H9 (cell line): ENCODE measurements around the gene FAM184A. TPM values are rescaled to one million over a fixed set of nuclear protein-coding genes. Genes with fewer than 3 reads are reported as not detected.

Experiments used
- DNase-seq: peaks from one replicate; pipeline ENCODE4 v3.0.0-alpha.2; 2017
- H2AFZ ChIP-seq: one replicate; pipeline ENCODE4 v1.6.1; 2013; ENCODE audit warnings: mild to moderate bottlenecking, low read length, control low read depth, moderate library complexity
- H2AK5ac ChIP-seq: 2 replicates; pipeline ENCODE4 v1.6.1; 2013; ENCODE audit warnings: low read length, control low read depth, mixed read lengths; ENCODE audit not compliant: insufficient read length
- H2BK120ac ChIP-seq: one replicate; pipeline ENCODE4 v1.6.1; 2013; ENCODE audit warnings: low read depth, mild to moderate bottlenecking, low read length, control low read depth, inconsistent platforms; ENCODE audit not compliant: poor library complexity, severe bottlenecking
- H2BK12ac ChIP-seq: 2 replicates; pipeline ENCODE4 v1.6.1; 2013; ENCODE audit warnings: low read length, control low read depth, mixed read lengths, low read depth; ENCODE audit not compliant: insufficient read length
- H2BK15ac ChIP-seq: 2 replicates; pipeline ENCODE4 v1.6.1; 2013; ENCODE audit warnings: low read depth, low read length, control low read depth
- H2BK20ac ChIP-seq: one replicate; pipeline ENCODE4 v1.6.1; 2013; ENCODE audit warnings: low read depth, mild to moderate bottlenecking, low read length, control low read depth, inconsistent platforms; ENCODE audit not compliant: poor library complexity, severe bottlenecking
- H2BK5ac ChIP-seq: 2 replicates; pipeline ENCODE4 v1.6.1; 2013; ENCODE audit warnings: low read length, control low read depth, mixed read lengths; ENCODE audit not compliant: insufficient read length
- H3K14ac ChIP-seq: 2 replicates; pipeline ENCODE4 v1.6.1; 2013; ENCODE audit warnings: low read length, control low read depth; ENCODE audit not compliant: insufficient read depth
- H3K18ac ChIP-seq: 2 replicates; pipeline ENCODE4 v1.6.1; 2013; ENCODE audit warnings: low read depth, mild to moderate bottlenecking, mixed read lengths, low read length, control low read depth; ENCODE audit not compliant: insufficient read length
- H3K23ac ChIP-seq: 2 replicates; pipeline ENCODE4 v1.6.1; 2013; ENCODE audit warnings: low read length, control low read depth, mixed read lengths, low read depth; ENCODE audit not compliant: insufficient read length
- H3K23me2 ChIP-seq: 2 replicates; pipeline ENCODE4 v1.6.1; 2013; ENCODE audit warnings: low read depth, mild to moderate bottlenecking, mixed read lengths, low read length, control low read depth; ENCODE audit not compliant: insufficient read length, poor library complexity, severe bottlenecking
- H3K27ac ChIP-seq: 2 replicates; pipeline ENCODE4 v1.5.1; 2013; ENCODE audit warnings: low read length, control low read depth, mixed read lengths, low read depth; ENCODE audit not compliant: insufficient read length
- H3K27me3 ChIP-seq: 2 replicates; pipeline ENCODE4 v1.6.1; 2013; ENCODE audit warnings: low read length, control low read depth, inconsistent platforms; ENCODE audit not compliant: insufficient read depth
- H3K4ac ChIP-seq: 2 replicates; pipeline ENCODE4 v1.6.1; 2013; ENCODE audit warnings: low read depth, mild to moderate bottlenecking, control low read depth, inconsistent platforms, low read length, moderate library complexity
- H3K4me1 ChIP-seq: 2 replicates; pipeline ENCODE4 v1.6.1; 2013; ENCODE audit warnings: low read length, control low read depth, inconsistent platforms; ENCODE audit not compliant: insufficient read depth
- H3K4me2 ChIP-seq: 2 replicates; pipeline ENCODE4 v1.6.1; 2013; ENCODE audit warnings: low read length, control low read depth, mixed read lengths; ENCODE audit not compliant: insufficient read length, insufficient read depth
- H3K56ac ChIP-seq: 2 replicates; pipeline ENCODE4 v1.6.1; 2013; ENCODE audit warnings: low read depth, mild to moderate bottlenecking, mixed read lengths, low read length, control low read depth; ENCODE audit not compliant: insufficient read length
- H3K79me1 ChIP-seq: 2 replicates; pipeline ENCODE4 v1.6.1; 2013; ENCODE audit warnings: low read depth, mild to moderate bottlenecking, moderate library complexity, low read length, control low read depth, inconsistent platforms; ENCODE audit not compliant: insufficient read depth, poor library complexity, severe bottlenecking
- H3K79me2 ChIP-seq: 2 replicates; pipeline ENCODE4 v1.6.1; 2013; ENCODE audit warnings: low read length, control low read depth, inconsistent platforms; ENCODE audit not compliant: insufficient read depth
- H3K9ac ChIP-seq: 2 replicates; pipeline ENCODE4 v1.6.1; 2013; ENCODE audit warnings: low read length, control low read depth, mixed read lengths; ENCODE audit not compliant: insufficient read length; ENCODE audit errors: extremely low read depth
- H3K9me3 ChIP-seq: one replicate; pipeline ENCODE4 v1.6.1; 2013; ENCODE audit warnings: low read depth, low read length, inconsistent platforms; ENCODE audit not compliant: control insufficient read depth
- H3T11ph ChIP-seq: one replicate; pipeline ENCODE4 v1.6.1; 2013; ENCODE audit warnings: mild to moderate bottlenecking, low read length, control low read depth, inconsistent platforms
- H4K20me1 ChIP-seq: one replicate; pipeline ENCODE4 v1.6.1; 2013; ENCODE audit not compliant: control insufficient read depth, insufficient read length, insufficient read depth
- H4K5ac ChIP-seq: 2 replicates; pipeline ENCODE4 v1.6.1; 2013; ENCODE audit warnings: low read depth, mild to moderate bottlenecking, mixed read lengths, low read length, control low read depth; ENCODE audit not compliant: insufficient read length
- H4K8ac ChIP-seq: replicated peaks from 2 replicates; pipeline ENCODE4 v1.6.1; 2013; ENCODE audit warnings: low read length, control low read depth, mixed read lengths, low read depth; ENCODE audit not compliant: insufficient read length
- H4K91ac ChIP-seq: 2 replicates; pipeline ENCODE4 v1.6.1; 2013; ENCODE audit warnings: low read depth, mild to moderate bottlenecking, moderate library complexity, mixed read lengths, low read length, control low read depth; ENCODE audit not compliant: insufficient read length
- H3K27ac Mint-ChIP-seq, 3 experiments: 2 replicates in 2 of 3; 3 replicates in 1 of 3; pipeline ENCODE4 v1.8.0; 2020 to 2021; ENCODE audit warnings: mixed read lengths in 3 of 3, mild to moderate bottlenecking in 1 of 3, moderate library complexity in 1 of 3
- H3K27me3 Mint-ChIP-seq: 2 replicates; pipeline ENCODE4 v1.8.0; 2021; ENCODE audit warnings: low read depth, mild to moderate bottlenecking, moderate library complexity, mixed read lengths
- H3K36me3 Mint-ChIP-seq, 3 experiments: 2 replicates in 2 of 3; 3 replicates in 1 of 3; pipeline ENCODE4 v1.8.0; 2020 to 2021; ENCODE audit warnings: low read depth in 3 of 3, mixed read lengths in 3 of 3; ENCODE audit not compliant: insufficient read depth in 1 of 3
- H3K4me1 Mint-ChIP-seq, 2 experiments: 2 replicates each; pipeline ENCODE4 v1.8.0; 2020; ENCODE audit warnings: mixed read lengths in 2 of 2
- H3K4me3 Mint-ChIP-seq, 2 experiments: 2 replicates in 1 of 2; 3 replicates in 1 of 2; pipeline ENCODE4 v1.8.0; 2020 to 2021; ENCODE audit warnings: mild to moderate bottlenecking in 2 of 2, mixed read lengths in 2 of 2, moderate library complexity in 1 of 2
- H3K9me3 Mint-ChIP-seq, 2 experiments: 2 replicates in 1 of 2; 3 replicates in 1 of 2; pipeline ENCODE4 v1.8.0; 2020; ENCODE audit warnings: mild to moderate bottlenecking in 2 of 2, mixed read lengths in 2 of 2, moderate library complexity in 1 of 2
- WGBS: extraction: QIAGEN DNeasy Blood & Tissue Kit; methylation state at CpG from one replicate; pipeline ENCODE4 v1.1.7; 2013; ENCODE audit warnings: missing lambda C conversion rate, low lambda C conversion rate, mixed read lengths; ENCODE audit not compliant: insufficient read length; ENCODE audit errors: extremely low coverage; 5-methylcytosine and 5-hydroxymethylcytosine counted together
- total RNA-seq: library from RNA; stranded (reverse); gene quantifications from 2 replicates; pipeline ENCODE4 v1.2.1, GENCODE V29; 2021
- TF ChIP-seq, protein P1 (sequence below): fragments of 200-600 bp; sonication (generic); conservative IDR thresholded peaks from 3 replicates; pipeline ENCODE4 v1.8.0; 2021; ENCODE audit warnings: antibody characterized with exemption, mild to moderate bottlenecking

The FAM184A gene
- total RNA-seq, 1 experiment from 2014 or later: 11.4 TPM

DNA sequence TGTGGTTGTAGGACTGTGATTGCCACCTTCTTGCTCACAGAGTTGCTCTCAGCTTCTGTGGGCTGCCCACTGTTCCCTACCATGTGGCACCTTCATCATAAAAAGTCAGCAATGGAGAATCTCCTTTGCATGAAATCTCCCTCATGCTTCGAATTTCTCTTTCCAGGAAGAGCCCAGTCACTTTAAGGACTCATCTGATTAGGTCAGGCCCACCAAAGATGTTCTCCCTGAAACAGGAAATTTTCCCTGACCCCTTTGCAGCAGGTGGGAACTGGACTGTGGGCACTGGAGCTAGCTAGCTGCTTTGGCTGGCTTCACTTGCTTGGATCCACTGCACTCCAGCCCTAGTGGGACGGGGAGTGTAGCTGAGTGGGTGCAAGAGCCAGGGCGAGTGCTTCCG lies 47.7 kb upstream of the FAM184A start:
- Histone ChIP-seq H2BK15ac (no peak overlapping the region), H4K8ac (no peak overlapping the region), H4K91ac (no peak overlapping the region), H2BK12ac (no peak overlapping the region), H3T11ph (no peak overlapping the region), H2BK20ac (no peak overlapping the region), H2BK120ac (no peak overlapping the region), H2BK5ac (no peak overlapping the region), H3K79me2 (no peaks in the 10 kb centered on the region), H3K23ac (no peak overlapping the region), H3K4ac (no peak overlapping the region), H3K23me2 (no peaks in the 10 kb centered on the region), H3K56ac (no peak overlapping the region), H3K27me3 (no peaks in the 10 kb centered on the region), H3K79me1 (no peaks in the 10 kb centered on the region), H3K4me1 (no peaks in the 10 kb centered on the region; the same call in 1 of the 2 replicates), H3K14ac (no peak overlapping the region), H4K20me1 (no peaks in the 10 kb centered on the region), H2AK5ac (no peak overlapping the region), H2AFZ (no peak overlapping the region), H3K27ac (no peak overlapping the region), H4K5ac (no peak overlapping the region), H3K9me3 (no peaks in the 10 kb centered on the region), H3K18ac (no peak overlapping the region), H3K9ac (no peak overlapping the region), H3K4me2 (no peak overlapping the region)
- no CpG with 5 or more reads among the region's 4 CpGs for WGBS
- TF ChIP-seq, protein P1, sequence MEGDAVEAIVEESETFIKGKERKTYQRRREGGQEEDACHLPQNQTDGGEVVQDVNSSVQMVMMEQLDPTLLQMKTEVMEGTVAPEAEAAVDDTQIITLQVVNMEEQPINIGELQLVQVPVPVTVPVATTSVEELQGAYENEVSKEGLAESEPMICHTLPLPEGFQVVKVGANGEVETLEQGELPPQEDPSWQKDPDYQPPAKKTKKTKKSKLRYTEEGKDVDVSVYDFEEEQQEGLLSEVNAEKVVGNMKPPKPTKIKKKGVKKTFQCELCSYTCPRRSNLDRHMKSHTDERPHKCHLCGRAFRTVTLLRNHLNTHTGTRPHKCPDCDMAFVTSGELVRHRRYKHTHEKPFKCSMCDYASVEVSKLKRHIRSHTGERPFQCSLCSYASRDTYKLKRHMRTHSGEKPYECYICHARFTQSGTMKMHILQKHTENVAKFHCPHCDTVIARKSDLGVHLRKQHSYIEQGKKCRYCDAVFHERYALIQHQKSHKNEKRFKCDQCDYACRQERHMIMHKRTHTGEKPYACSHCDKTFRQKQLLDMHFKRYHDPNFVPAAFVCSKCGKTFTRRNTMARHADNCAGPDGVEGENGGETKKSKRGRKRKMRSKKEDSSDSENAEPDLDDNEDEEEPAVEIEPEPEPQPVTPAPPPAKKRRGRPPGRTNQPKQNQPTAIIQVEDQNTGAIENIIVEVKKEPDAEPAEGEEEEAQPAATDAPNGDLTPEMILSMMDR: no peak
- no peak overlapping the region for H3K27ac Mint-ChIP-seq
- H3K4me3 Mint-ChIP-seq: no peak overlapping the region
- H3K27me3 Mint-ChIP-seq: no peaks in the 10 kb centered on the region
- H3K4me1 Mint-ChIP-seq: peaks cover 19 to 26% of the 10 kb centered on the region in 2 experiments
- DNase-seq: no peak
- H3K9me3 Mint-ChIP-seq: no peaks in the 10 kb centered on the region; a peak in 1 of 5 replicates
- H3K36me3 Mint-ChIP-seq: no peaks in the 10 kb centered on the region; a peak in 1 of 7 replicates
